RWPE2 (cell line): ENCODE data around the gene TIE1.

ENCODE experiments used
- ATAC-seq: fragments of 200-7000 bp; cut with Tn5 transposase; 3 replicates; pipeline ENCODE4 v1.9.1; 2021; ENCODE audit warnings: low read depth
- DNase-seq: peaks from one replicate; pipeline ENCODE4 v3.0.0-alpha.2; 2020; ENCODE audit warnings: low spot score
- H3K27ac ChIP-seq: fragments of 450-650 bp; 2 replicates; pipeline ENCODE4 v1.5.1; 2017; ENCODE audit warnings: mild to moderate bottlenecking; ENCODE audit not compliant: poor library complexity, severe bottlenecking
- H3K27me3 ChIP-seq: fragments of 250-450 bp; sonication (Bioruptor Pico); 2 replicates; pipeline ENCODE4 v1.5.1; 2021; ENCODE audit warnings: mild to moderate bottlenecking, moderate library complexity; ENCODE audit not compliant: insufficient read depth, poor library complexity, severe bottlenecking
- H3K36me3 ChIP-seq: fragments of 250-450 bp; sonication (Bioruptor Pico); 2 replicates; pipeline ENCODE4 v1.5.1; 2020; ENCODE audit warnings: low read depth, mild to moderate bottlenecking, moderate library complexity
- H3K4me1 ChIP-seq: fragments of 250-450 bp; sonication (Bioruptor Pico); 2 replicates; pipeline ENCODE4 v1.5.1; 2021; ENCODE audit warnings: mild to moderate bottlenecking, moderate library complexity; ENCODE audit not compliant: insufficient read depth, poor library complexity, severe bottlenecking
- H3K4me3 ChIP-seq: fragments of 250-450 bp; sonication (Bioruptor Pico); 2 replicates; pipeline ENCODE4 v1.5.1; 2021; ENCODE audit warnings: mild to moderate bottlenecking, moderate library complexity; ENCODE audit not compliant: severe bottlenecking
- H3K9me3 ChIP-seq: fragments of 250-450 bp; sonication (Bioruptor Pico); 2 replicates; pipeline ENCODE4 v1.5.1; 2021; ENCODE audit warnings: mild to moderate bottlenecking, moderate library complexity; ENCODE audit not compliant: severe bottlenecking
- TF ChIP-seq, protein P1 (sequence below): fragments of 450-650 bp; IDR thresholded peaks from one replicate; pipeline ENCODE4 v1.5.1; 2017; ENCODE audit warnings: mild to moderate bottlenecking, moderate library complexity; ENCODE audit not compliant: poor library complexity, severe bottlenecking

Gene TIE1

DNA sequence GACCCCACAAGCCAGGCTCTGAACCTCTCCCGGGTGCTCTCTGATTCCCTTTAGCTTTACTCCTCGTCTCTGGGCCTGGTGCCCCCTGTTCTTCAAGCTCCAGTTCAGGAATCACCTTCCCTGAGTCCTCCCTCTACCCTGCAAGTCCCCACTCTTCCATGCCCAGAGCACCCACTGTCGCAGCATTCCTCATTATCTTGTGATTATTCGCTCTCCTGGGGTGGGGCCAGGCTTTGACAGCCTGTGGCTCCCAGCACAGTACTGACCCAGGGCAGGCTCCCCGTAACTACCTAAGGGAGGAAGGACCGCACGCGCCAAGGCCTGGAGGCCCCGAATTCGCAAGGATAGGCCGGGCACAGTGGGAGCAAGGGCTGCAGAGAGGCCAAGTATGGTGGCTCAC, 14.7 kb upstream of the TIE1 start:
- H3K4me3 ChIP-seq, result no peak overlapping the region
- ATAC-seq, result no peak
- no peak overlapping the region for H3K27ac ChIP-seq
- no peaks in the 10 kb centered on the region for H3K36me3 ChIP-seq
- DNase-seq, result peak; percentile 52
- H3K27me3 ChIP-seq, result no peaks in the 10 kb centered on the region
- H3K9me3 ChIP-seq, result no peaks in the 10 kb centered on the region
- TF ChIP-seq, protein P1, sequence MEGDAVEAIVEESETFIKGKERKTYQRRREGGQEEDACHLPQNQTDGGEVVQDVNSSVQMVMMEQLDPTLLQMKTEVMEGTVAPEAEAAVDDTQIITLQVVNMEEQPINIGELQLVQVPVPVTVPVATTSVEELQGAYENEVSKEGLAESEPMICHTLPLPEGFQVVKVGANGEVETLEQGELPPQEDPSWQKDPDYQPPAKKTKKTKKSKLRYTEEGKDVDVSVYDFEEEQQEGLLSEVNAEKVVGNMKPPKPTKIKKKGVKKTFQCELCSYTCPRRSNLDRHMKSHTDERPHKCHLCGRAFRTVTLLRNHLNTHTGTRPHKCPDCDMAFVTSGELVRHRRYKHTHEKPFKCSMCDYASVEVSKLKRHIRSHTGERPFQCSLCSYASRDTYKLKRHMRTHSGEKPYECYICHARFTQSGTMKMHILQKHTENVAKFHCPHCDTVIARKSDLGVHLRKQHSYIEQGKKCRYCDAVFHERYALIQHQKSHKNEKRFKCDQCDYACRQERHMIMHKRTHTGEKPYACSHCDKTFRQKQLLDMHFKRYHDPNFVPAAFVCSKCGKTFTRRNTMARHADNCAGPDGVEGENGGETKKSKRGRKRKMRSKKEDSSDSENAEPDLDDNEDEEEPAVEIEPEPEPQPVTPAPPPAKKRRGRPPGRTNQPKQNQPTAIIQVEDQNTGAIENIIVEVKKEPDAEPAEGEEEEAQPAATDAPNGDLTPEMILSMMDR, result no peak
- H3K4me1 ChIP-seq, result peaks cover 3% of the 10 kb centered on the region

DNA sequence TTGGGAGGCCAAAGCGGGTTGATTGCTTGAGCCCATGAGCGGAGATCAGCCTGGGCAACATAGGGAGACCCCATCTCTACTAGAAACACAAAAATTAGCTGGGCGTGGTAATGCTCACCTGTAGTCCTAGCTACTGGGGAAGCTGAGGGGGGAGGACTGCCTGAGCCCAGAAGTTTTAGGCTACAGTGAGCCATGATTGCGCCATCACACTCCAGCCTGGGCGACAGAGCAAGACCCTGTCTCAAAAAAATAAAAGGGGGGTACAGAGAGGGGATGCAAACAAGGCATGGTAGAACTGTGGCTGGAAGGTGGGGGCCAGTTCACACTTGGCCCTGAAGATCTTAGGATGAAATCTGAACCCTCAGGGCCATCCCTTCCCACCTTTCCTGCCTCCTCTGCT, 14.2 kb upstream of the TIE1 start:
- H3K27ac ChIP-seq, result no peak overlapping the region
- H3K9me3 ChIP-seq, result no peaks in the 10 kb centered on the region
- H3K4me3 ChIP-seq, result no peak overlapping the region
- DNase-seq (peak; percentile 11), ATAC-seq (no peak)
- H3K27me3 ChIP-seq, result no peaks in the 10 kb centered on the region
- no peaks in the 10 kb centered on the region for H3K36me3 ChIP-seq
- peaks cover 3% of the 10 kb centered on the region for H3K4me1 ChIP-seq
- TF ChIP-seq, protein P1, result no peak

DNA sequence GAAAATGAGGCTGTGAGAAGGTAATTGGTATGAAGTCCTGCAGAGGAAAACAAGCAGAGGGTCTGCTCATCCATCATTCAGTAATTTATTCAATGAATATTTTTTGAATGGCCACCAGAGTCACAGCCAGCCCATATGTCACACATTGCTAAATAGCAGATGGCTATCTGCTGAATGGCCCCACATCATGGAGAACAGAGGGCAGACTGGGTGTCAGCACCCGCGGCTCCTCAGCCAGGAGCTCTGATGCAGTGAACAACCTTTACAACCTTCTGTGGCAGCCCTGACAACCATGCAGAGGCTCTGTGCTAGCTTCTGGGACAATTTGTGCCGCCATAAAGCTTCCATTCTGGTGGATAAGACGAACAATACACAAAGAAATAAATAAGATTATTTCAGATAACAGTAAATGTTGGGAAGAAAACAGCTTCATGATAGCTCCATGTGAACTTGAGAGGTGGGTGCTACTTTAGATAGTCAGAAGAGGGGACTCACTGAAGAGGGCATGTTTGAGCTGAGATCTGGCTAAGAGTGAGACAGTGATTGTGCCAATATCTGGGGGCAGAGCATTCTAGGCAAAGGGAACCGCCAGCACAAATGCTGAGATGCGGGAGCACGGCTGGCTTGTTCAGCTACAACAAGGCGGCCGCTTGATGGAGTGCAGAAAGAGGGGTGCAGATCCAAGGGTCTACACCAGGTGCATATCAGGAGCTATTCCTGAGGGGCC, 12.6 kb upstream of the TIE1 start:
- TF ChIP-seq, protein P1, result no peak

DNA sequence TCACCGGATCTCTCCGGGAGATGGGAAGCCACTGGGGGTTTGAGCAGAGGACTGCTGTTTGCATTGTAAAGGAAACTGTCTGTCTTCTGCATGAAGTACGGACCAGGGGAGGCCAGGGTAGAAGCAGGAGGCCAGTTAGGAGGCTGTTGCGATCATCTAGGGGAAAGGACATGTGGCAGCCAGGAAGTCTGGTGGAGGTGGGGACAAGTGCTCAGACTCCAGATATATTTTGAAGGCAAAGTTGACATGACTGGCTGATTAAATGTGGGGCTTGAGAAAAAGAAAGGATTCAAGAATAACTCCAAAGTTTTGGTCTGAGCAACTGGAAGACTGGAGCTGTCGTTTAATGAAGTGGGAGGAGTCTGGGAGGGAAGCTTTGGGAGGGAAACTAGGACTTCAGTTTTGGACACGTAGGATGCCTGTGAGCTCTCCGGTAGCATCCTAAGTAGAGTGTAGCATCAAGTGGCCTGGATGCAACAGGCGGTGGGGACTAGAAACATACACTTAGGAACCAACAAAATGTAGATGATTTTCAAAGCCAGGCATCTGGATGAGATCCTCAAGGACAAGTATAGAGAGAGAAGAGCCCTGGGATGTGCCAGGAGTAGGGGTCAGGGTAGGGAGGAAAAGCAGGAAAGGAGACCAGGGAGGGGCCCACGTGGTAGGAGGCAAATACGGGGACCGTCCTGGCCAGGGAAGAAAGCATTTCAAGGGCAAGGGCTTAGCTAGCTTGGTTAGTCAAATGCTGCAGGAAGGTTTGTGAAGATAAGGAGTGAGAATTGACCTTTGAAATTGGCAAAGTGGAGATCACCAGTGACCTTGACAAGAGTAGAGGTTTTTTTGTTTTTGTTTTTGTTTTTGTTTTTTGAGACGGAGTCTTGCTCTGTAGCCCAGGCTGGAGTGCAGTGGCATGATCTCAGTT, 11.7 kb upstream of the TIE1 start:
- Histone ChIP-seq H3K4me3 (no peak overlapping the region), H3K27me3 (no peaks in the 10 kb centered on the region), H3K4me1 (peaks cover 4% of the 10 kb centered on the region), H3K9me3 (no peaks in the 10 kb centered on the region), H3K27ac (no peak overlapping the region), H3K36me3 (no peaks in the 10 kb centered on the region)
- TF ChIP-seq, protein P1, result no peak
- no peak for DNase-seq
- ATAC-seq, result no peak

More for the DNA sequence above, 12.6 kb upstream of the TIE1 start:
- ATAC-seq, result no peak
- no peak for DNase-seq
- Histone ChIP-seq H3K27ac (no peak overlapping the region), H3K4me1 (peaks cover 3% of the 10 kb centered on the region), H3K27me3 (no peaks in the 10 kb centered on the region), H3K4me3 (no peak overlapping the region), H3K36me3 (no peaks in the 10 kb centered on the region), H3K9me3 (no peaks in the 10 kb centered on the region)
